Ecto neural progenitor cell (in vitro differentiated cells): Measurements from ENCODE around the gene GABRB1.

Experiments
- DNase-seq: peaks from one replicate; pipeline ENCODE4 v3.0.0-alpha.2; 2018; ENCODE audit warnings: low spot score

The GABRB1 gene

GRCh38 chr4:47049347-47049746, 18.0 kb downstream of the GABRB1 start:
- DNase-seq: no peak

- DNase-seq: no peak
Observed at GRCh38 chr4:47050761-47051725, 19.7 kb downstream of the GABRB1 start.

DNA sequence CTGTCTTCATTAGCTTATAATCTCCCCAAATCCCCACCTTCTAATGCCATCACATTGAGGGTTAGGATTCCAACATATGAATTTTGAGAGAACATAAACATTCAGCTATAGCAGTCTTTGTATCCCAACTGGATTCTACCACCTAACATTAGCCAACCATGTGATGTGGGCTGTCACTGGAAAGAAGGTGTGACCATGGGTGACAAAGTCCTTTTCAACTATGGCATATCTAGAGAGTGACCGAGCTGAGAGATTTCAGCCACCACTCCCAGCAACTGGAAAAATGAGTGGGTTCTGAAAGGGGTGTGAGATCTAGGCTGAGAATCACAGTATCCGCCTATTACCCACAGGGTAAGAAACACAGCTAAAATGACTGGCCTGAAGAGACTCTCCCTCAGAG, 22.1 kb downstream of the GABRB1 start:
- DNase-seq: no peak

DNA sequence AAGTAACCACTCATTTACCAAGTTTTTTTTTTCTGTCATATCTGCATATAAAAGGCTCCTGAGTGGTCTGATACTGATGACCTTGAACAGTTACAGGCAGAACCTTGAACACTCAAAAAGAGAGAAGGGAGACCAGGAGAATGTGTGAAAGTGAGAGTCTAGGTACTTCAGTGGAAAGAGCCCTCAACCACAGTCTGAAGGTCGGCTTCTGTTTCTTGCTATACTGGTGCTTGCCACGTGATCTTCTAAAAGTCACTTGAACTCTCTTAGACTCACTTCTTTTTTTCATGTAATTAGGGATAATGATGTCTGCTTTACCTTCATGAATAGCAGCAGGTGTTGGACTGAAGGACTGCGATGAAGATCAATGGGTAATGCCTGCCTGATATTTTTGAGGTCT, 22.8 kb downstream of the GABRB1 start:
- no peak for DNase-seq

DNA sequence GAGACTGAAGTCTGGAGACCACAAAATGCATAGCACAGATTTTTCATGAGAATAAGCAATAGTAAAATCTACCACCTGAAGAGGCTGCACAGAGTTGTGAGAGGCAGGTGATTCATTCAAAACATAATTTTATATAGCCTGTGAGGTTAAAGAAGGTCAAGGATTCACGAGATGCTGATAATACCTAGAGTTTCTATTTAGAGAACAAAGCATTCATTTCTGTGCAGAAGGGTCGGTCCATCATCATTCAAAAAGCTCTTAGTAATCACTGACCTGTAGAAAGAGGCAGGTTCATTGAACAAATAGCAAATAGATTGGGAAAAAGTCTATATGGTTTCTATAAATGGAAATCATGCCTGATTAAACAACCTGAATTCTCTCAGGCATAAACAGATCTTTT, 26.6 kb downstream of the GABRB1 start:
- DNase-seq: no peak

GRCh38 chr4:47060561-47060960, 29.2 kb downstream of the GABRB1 start:
- DNase-seq: no peak

- no peak for DNase-seq
Observed at GRCh38 chr4:47061435-47061834, 30.1 kb downstream of the GABRB1 start.

DNA sequence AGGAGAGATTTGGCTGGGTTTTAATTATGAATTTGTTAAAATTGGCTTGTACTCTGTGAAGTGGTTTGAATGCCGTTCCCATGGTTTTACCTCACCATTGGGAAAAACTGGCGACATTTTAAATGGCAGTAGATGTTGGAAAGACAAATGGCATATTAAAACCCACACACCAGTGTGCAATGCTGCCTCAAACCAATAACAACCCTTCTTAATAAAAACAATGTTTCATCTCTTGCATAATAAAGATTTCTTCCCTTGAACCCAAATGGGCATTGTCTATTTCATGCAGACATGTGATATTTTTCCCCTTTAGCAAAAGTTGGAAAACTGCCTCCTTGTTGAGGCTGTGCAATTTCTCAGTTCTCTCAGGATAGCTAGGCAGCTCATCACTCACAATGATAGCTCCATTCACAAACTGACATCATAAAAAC, 33.7 kb downstream of the GABRB1 start:
- DNase-seq: no peak

DNA sequence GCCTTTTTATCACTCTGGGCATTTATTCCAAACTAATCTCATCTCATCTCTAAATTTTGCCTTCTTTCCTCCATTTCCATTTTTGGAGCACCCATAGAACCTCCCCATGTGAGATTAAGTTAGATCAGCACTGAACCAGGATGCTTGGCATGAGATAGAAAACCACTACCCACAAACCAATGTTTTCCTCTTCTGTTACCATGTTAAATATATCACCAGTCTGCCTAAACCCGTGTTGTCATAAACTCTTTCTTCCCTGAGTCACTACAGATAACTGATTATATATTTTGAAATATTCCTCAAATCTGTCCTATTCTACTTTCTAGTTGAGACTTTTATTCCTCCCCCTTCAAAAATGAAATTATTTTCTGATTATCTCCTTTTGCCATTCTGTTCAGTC, 37.6 kb downstream of the GABRB1 start:
- no peak for DNase-seq

DNA sequence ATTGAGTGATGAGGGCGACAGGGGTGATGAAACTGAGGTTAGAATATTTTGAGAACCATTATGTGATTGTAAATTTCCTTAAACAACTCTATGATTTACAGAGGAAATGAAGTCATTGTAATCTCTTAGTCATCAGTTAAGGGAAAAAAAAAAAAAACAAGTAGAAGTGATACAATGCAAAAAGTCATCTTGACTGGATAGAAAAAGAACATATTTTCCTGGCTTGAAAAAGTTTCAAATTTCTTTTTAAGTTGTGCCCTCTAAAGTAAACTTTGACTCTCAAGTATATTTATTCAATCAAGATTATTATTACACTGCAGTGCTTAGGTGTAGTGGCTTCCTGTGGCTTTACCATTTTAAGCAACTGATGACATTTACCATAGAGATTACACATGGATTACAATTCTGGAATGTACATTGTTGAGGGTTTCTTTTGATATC, 40.6 kb downstream of the GABRB1 start:
- no peak for DNase-seq

DNA sequence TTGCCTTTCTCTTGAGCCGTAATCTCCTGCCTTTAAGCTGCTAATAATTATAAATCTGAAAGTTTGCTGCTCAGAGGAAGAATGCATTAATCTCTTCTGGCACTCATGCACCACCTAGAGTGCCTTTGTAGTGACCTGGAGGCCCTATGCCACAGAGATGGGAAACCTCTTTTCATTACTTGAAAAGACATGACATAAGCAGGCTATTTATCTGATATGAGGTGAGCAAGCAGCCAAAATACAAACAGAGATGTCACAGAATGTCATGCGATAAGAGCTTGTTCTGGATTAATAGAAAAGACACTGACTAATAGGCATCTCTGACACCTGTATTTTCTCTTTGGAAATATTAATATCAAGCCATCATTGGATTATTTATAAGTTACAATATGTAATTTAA, 42.3 kb downstream of the GABRB1 start:
- DNase-seq: no peak

DNA sequence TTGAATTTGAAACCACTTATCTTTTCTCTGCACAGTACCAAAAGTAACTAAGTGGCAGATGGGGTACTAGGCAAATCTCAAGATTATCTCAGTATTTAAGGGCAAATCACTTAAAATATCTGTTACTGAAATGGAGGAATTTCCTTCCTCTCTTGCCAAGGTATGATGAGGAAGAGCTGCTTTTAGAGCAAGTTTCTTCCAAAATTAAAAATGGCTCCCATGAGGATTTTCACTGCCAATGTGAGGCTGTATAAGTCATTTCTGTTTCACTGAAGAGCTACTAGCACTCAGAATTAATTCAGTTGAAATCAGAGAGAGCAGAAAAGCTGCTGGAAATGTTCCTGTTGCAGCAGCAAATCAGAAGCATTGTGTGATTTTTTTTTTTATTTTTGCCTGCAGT, 43.4 kb downstream of the GABRB1 start:
- DNase-seq: no peak

- no peak for DNase-seq
Observed at GRCh38 chr4:47075262-47075661, 43.9 kb downstream of the GABRB1 start.

DNA sequence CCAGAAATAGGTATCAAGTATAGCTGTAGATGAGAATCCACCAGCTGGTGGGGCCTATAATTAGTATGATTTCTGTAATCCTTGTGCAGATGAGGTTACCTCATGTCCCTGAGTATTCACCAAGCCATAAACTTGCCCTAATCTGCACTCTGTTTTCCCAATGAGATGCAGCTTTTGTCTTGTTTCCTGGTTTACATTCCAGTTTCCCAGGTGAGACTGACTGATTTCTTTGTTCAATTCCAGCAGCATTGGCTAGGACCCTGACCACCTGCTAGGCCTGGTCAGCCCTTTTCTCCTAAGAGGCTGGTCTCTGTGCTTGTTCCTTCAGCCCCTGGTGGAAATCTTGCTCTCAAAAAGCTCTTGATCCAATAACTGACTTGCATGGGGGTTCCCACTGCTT, 44.6 kb downstream of the GABRB1 start:
- no peak for DNase-seq

DNA sequence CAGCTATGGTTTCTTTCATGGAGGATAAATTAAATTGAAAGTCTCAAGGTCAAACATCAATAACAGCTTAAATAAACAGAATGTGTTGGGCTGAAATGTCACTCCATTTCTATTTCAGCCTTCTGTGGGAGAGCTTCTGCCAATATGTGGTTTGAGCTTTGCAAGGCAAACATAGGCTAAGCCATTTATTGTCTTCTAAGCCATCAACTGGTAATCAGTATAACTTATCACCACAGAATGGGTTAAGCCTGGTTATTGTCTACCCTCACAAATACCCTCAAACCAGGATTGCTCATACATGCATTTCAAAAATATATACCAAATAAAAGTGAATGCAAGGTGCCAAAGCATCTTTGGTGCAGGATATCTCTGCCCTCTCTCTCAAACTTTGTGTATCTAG, 52.7 kb downstream of the GABRB1 start:
- no peak for DNase-seq

GRCh38 chr4:47084795-47085194, 53.4 kb downstream of the GABRB1 start:
- no peak for DNase-seq

DNA sequence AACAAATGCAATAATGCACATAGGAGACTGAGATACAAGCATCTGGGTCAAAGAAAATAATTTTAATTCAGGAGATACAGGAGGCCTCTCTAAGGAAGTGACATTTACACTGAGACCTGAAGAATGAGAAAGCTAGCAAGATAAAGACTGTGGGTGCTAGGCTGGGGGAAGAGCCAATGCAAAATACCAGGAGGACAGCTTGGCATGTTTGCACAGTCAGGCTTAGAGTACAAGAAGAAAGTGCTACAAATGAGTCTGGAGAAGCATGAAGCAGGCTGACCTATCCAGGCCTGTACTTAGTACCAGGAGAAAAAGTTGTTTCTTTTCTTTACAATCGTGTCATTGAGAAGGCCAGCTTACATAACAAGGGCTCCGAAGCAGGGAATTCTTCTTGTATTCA, 56.9 kb downstream of the GABRB1 start:
- no peak for DNase-seq

DNA sequence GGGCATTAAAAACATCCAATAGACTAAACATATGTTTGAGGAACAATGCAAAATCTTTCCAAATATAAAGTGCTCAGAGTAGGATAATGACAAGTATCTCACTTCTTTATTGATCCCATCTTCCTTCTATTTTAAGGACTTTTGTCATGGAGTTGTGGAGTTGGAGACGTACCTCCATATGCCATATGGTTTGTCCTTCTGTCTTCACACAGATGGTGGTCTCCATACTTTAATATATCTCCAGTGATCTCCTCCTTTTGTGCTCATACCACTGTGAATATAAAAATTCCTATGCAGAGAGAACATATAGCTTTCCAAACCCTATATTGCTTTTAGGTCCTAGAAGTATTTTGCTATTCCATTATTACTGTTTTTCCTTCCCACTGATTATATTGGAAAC, 64.5 kb downstream of the GABRB1 start:
- DNase-seq: no peak

DNA sequence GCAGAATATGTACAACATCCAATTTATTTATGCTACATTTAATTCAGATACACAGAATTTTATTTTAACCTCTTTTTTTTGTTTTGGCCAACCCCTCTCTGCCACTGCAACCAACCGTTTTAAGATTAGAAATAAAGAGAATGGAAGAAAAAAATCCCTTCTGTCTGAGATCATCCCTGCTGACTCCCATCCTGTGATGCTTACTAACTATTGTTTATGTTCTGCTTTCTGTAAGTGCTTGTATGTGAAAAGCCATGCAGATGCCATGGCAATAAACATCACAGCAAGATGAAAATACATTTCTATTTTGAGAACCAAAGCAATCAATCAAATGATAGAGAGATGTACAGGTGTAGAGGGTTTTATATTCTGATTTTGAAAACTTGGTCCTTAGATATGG, 70.1 kb downstream of the GABRB1 start:
- no peak for DNase-seq

DNA sequence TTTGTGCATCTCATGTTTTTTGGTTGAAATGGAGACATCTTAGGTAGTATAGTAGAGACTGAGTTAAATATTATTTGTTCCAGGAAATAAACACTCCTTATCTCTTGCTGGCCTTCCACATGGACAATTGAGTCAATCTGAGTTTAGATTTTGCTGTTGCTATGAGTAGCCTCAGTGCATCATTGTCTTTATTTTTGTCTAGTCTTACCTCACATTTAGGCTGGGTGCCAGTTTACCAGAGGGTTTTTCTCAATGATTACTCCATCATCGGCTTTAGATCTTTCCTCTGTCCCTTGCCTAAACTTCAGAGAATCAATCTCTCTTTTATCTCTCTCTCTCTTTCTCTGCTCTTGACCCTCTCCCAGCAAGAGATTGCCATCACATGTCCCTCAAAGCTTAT, 73.6 kb downstream of the GABRB1 start:
- DNase-seq: no peak

- no peak for DNase-seq
Observed at GRCh38 chr4:47106561-47106960, 75.2 kb downstream of the GABRB1 start.

GRCh38 chr4:47109379-47109778, 78.0 kb downstream of the GABRB1 start:
- no peak for DNase-seq

- no peak for DNase-seq
Observed at GRCh38 chr4:47110546-47111132, 79.3 kb downstream of the GABRB1 start.
